Measurements from ENCODE around the gene PCCB.

DNA sequence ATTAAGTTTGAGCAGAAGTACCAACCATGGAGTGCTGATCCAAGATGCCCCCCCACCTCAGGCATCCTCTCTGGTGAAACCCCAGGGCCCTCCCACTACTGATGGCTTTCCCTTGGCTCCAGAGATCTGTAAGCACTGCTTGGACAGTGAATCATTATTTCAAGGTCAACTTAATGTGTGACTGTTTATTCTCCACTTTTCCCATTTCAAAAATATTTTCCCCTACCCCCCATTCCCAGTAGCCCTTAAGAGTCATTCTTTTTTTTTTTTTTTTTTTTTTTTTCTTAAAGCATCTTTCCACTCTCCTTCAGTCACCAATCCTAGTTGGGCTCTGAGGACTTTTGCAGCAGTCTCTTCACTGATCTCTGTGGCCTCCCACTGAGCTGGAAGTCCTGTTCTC is 82.6 kb downstream of the PCCB start:
- TF ChIP-seq, protein P1, sequence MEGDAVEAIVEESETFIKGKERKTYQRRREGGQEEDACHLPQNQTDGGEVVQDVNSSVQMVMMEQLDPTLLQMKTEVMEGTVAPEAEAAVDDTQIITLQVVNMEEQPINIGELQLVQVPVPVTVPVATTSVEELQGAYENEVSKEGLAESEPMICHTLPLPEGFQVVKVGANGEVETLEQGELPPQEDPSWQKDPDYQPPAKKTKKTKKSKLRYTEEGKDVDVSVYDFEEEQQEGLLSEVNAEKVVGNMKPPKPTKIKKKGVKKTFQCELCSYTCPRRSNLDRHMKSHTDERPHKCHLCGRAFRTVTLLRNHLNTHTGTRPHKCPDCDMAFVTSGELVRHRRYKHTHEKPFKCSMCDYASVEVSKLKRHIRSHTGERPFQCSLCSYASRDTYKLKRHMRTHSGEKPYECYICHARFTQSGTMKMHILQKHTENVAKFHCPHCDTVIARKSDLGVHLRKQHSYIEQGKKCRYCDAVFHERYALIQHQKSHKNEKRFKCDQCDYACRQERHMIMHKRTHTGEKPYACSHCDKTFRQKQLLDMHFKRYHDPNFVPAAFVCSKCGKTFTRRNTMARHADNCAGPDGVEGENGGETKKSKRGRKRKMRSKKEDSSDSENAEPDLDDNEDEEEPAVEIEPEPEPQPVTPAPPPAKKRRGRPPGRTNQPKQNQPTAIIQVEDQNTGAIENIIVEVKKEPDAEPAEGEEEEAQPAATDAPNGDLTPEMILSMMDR (IDR thresholded peaks at IDR 0.05): no peak
- TF ChIP-seq POLR2AphosphoS5 (IDR thresholded peaks at IDR 0.05): no peak
- TF ChIP-seq POLR2A (IDR thresholded peaks at IDR 0.05): no peak
- TF ChIP-seq EP300 (IDR thresholded peaks at IDR 0.05): no peak

Measured in stomach (tissue), 4 donors.